IMR-90 (cell line): ENCODE results near the gene RAB43. TPM values are rescaled to one million over a fixed set of nuclear protein-coding genes. Genes with fewer than 3 reads are reported as not detected.

Experiments
- ATAC-seq: fragments of 200-7000 bp; cut with Tn5 transposase; 2 replicates; pipeline ENCODE4 v1.9.1; 2020; ENCODE audit warnings: low read depth, mild to moderate bottlenecking, moderate library complexity
- BruUV-seq: library from RNA; stranded (reverse); fragments of 400-500 nt; replicated peaks from 2 replicates; lab custom pipeline; 2021; lab: Mats Ljungman, UMichigan
- CTCF ChIA-PET: fragments of 300-600 bp; formaldehyde crosslinking; extraction: SDS; loops from one replicate; lab custom pipeline; 2021; ENCODE audit warnings: antibody characterized with exemption; lab: Yijun Ruan, JAX
- POLR2A ChIA-PET: fragments of 300-600 bp; sonication (Branson Sonifier 250); formaldehyde crosslinking; loops from one replicate; lab custom pipeline; 2022; ENCODE audit warnings: antibody characterized with exemption; ENCODE audit not compliant: unreplicated experiment; lab: Charles Lee
- DNase-seq: peaks from one replicate; pipeline ENCODE4 v3.0.0; 2013
- H2AFZ ChIP-seq: replicated peaks from 2 replicates; pipeline ENCODE3; 2013; ENCODE audit warnings: low read length, mild to moderate bottlenecking; ENCODE audit not compliant: poor library complexity
- H2AK5ac ChIP-seq: 2 replicates; pipeline ENCODE4 v1.6.1; 2013; ENCODE audit warnings: low read depth, low read length, inconsistent platforms
- H2AK9ac ChIP-seq: replicated peaks from 2 replicates; pipeline ENCODE3; 2013; ENCODE audit warnings: mild to moderate bottlenecking, low read depth, low read length, moderate library complexity; ENCODE audit not compliant: poor library complexity
- H2BK120ac ChIP-seq: 2 replicates; pipeline ENCODE4 v1.6.1; 2013; ENCODE audit warnings: low read depth, low read length, inconsistent platforms
- H2BK15ac ChIP-seq: 3 replicates; pipeline ENCODE4 v1.6.1; 2013; ENCODE audit warnings: low read depth, low read length, inconsistent platforms
- H2BK20ac ChIP-seq: 2 replicates; pipeline ENCODE4 v1.6.1; 2013; ENCODE audit warnings: low read depth, mild to moderate bottlenecking, inconsistent platforms, low read length, moderate library complexity
- H2BK5ac ChIP-seq: 2 replicates; pipeline ENCODE4 v1.6.1; 2013; ENCODE audit warnings: mild to moderate bottlenecking, low read depth, low read length, inconsistent platforms; ENCODE audit not compliant: poor library complexity, severe bottlenecking
- H3K14ac ChIP-seq: replicated peaks from 2 replicates; pipeline ENCODE4 v1.6.1; 2013; ENCODE audit warnings: low read depth, low read length, inconsistent platforms
- H3K18ac ChIP-seq: 2 replicates; pipeline ENCODE4 v1.6.1; 2013; ENCODE audit warnings: low read depth, low read length, control low read depth
- H3K23ac ChIP-seq: 2 replicates; pipeline ENCODE4 v1.6.1; 2013; ENCODE audit warnings: low read depth, low read length, inconsistent platforms
- H3K27ac ChIP-seq: 2 replicates; pipeline ENCODE4 v1.5.1; 2013; ENCODE audit warnings: mild to moderate bottlenecking, control low read depth, low read length; ENCODE audit not compliant: insufficient read depth
- H3K27me3 ChIP-seq: 2 replicates; pipeline ENCODE4 v1.6.1; 2013; ENCODE audit warnings: low read length; ENCODE audit not compliant: control insufficient read depth, insufficient read depth
- H3K36me3 ChIP-seq: 2 replicates; pipeline ENCODE4 v1.6.1; 2013; ENCODE audit warnings: low read length, mixed read lengths; ENCODE audit not compliant: control insufficient read depth, insufficient read depth
- H3K4ac ChIP-seq: 2 replicates; pipeline ENCODE4 v1.6.1; 2013; ENCODE audit warnings: low read depth, low read length, inconsistent platforms
- H3K4me1 ChIP-seq: 2 replicates; pipeline ENCODE4 v1.6.1; 2013; ENCODE audit warnings: low read length, mixed read lengths; ENCODE audit not compliant: control insufficient read depth, insufficient read depth
- H3K4me2 ChIP-seq: 2 replicates; pipeline ENCODE4 v1.6.1; 2013; ENCODE audit warnings: low read depth, mild to moderate bottlenecking, control low read depth, low read length, moderate library complexity
- H3K4me3 ChIP-seq: 2 replicates; pipeline ENCODE4 v1.5.1; 2013; ENCODE audit warnings: low read depth, mild to moderate bottlenecking, control low read depth, low read length, moderate library complexity; ENCODE audit not compliant: insufficient read depth
- H3K56ac ChIP-seq: 2 replicates; pipeline ENCODE4 v1.6.1; 2013; ENCODE audit warnings: low read length, inconsistent platforms; ENCODE audit not compliant: insufficient read depth; ENCODE audit errors: extremely low read depth
- H3K79me1 ChIP-seq, 2 experiments: 2 replicates each; pipeline ENCODE4 v1.6.1; 2013; ENCODE audit warnings: low read length in 2 of 2, inconsistent platforms in 1 of 2, low read depth in 1 of 2
- H3K9ac ChIP-seq: 2 replicates; pipeline ENCODE4 v1.6.1; 2013; ENCODE audit warnings: low read depth, low read length, control low read depth
- H3K9me1 ChIP-seq: 2 replicates; pipeline ENCODE4 v1.6.1; 2013; ENCODE audit warnings: low read length, inconsistent platforms; ENCODE audit not compliant: insufficient read depth
- H3K9me3 ChIP-seq: 2 replicates; pipeline ENCODE4 v1.6.1; 2013; ENCODE audit warnings: low read length; ENCODE audit not compliant: control insufficient read depth, insufficient read depth
- H4K20me1 ChIP-seq: 2 replicates; pipeline ENCODE4 v1.6.1; 2013; ENCODE audit warnings: low read length, inconsistent platforms; ENCODE audit not compliant: insufficient read depth
- H4K5ac ChIP-seq: 2 replicates; pipeline ENCODE4 v1.6.1; 2013; ENCODE audit warnings: mild to moderate bottlenecking, low read depth, low read length, control low read depth
- H4K8ac ChIP-seq, 2 experiments: 2 replicates each; pipeline ENCODE4 v1.6.1; 2013; ENCODE audit warnings: low read depth in 2 of 2, low read length in 2 of 2, control low read depth in 1 of 2, inconsistent platforms in 1 of 2
- H4K91ac ChIP-seq: 2 replicates; pipeline ENCODE4 v1.6.1; 2013; ENCODE audit warnings: low read depth, low read length, inconsistent platforms; ENCODE audit not compliant: insufficient read depth
- BHLHE40 ChIP-seq: fragments of 150-350 bp; IDR thresholded peaks from 2 replicates; pipeline ENCODE4 v1.6.1; 2016; ENCODE audit warnings: mild to moderate bottlenecking, low read depth, low read length
- CEBPB ChIP-seq: IDR thresholded peaks from 2 replicates; pipeline ENCODE4 v1.6.1; 2012; ENCODE audit warnings: low read depth, low read length, improper control_type of control experiment
- CHD1 ChIP-seq: IDR thresholded peaks from 2 replicates; pipeline ENCODE4 v1.6.1; 2012; ENCODE audit warnings: low read depth, low read length, improper control_type of control experiment
- FOS ChIP-seq: fragments of 150-350 bp; IDR thresholded peaks from 2 replicates; pipeline ENCODE4 v1.6.1; 2016; ENCODE audit warnings: low read depth, low read length
- MAFK ChIP-seq: IDR thresholded peaks from 2 replicates; pipeline ENCODE4 v1.6.1; 2012; ENCODE audit warnings: low read depth, low read length, improper control_type of control experiment
- MAZ ChIP-seq: IDR thresholded peaks from 2 replicates; pipeline ENCODE4 v1.6.1; 2012; ENCODE audit warnings: low read depth, mild to moderate bottlenecking, low read length, improper control_type of control experiment, moderate library complexity, borderline replicate concordance
- MXI1 ChIP-seq: IDR thresholded peaks from 2 replicates; pipeline ENCODE4 v1.6.1; 2012; ENCODE audit warnings: low read depth, mild to moderate bottlenecking, low read length, moderate library complexity, borderline replicate concordance
- NFE2L2 ChIP-seq: fragments of 150-350 bp; IDR thresholded peaks from 2 replicates; pipeline ENCODE4 v1.6.1; 2016; ENCODE audit warnings: low read depth, mild to moderate bottlenecking, low read length
- POLR2A ChIP-seq: IDR thresholded peaks from 2 replicates; pipeline ENCODE4 v1.6.1; 2012; ENCODE audit warnings: mild to moderate bottlenecking, low read depth, low read length
- RAD21 ChIP-seq: IDR thresholded peaks from 2 replicates; pipeline ENCODE4 v1.6.1; 2012; ENCODE audit warnings: low read length, improper control_type of control experiment
- RCOR1 ChIP-seq: IDR thresholded peaks from 2 replicates; pipeline ENCODE4 v1.6.1; 2012; ENCODE audit warnings: mild to moderate bottlenecking, low read length, improper control_type of control experiment; ENCODE audit not compliant: insufficient replicate concordance
- RFX5 ChIP-seq: IDR thresholded peaks from 2 replicates; pipeline ENCODE4 v1.8.0; 2012; ENCODE audit warnings: low read depth, mild to moderate bottlenecking, low read length, moderate library complexity
- SMC3 ChIP-seq: fragments of 150-350 bp; IDR thresholded peaks from 2 replicates; pipeline ENCODE4 v1.6.1; 2016; ENCODE audit warnings: low read depth, mild to moderate bottlenecking, antibody characterized with exemption, low read length, moderate library complexity
- USF2 ChIP-seq: fragments of 150-350 bp; IDR thresholded peaks from 2 replicates; pipeline ENCODE4 v1.6.1; 2017; ENCODE audit warnings: mild to moderate bottlenecking, antibody characterized with exemption, low read length, low read depth
- WGBS, 2 experiments: methylation state at CpG; one replicate each; pipeline versions ENCODE4 v1.1.5 to v1.1.7; 2013; ENCODE audit warnings: missing lambda C conversion rate in 2 of 2; ENCODE audit not compliant: insufficient read length in 1 of 2; ENCODE audit errors: extremely low coverage in 2 of 2; 5-methylcytosine and 5-hydroxymethylcytosine counted together
- dilution Hi-C: fragments of 300-500 bp; cut with HindIII; formaldehyde crosslinking; loops from one replicate; pipeline ENCODE4 v1.14.3; 2018; ENCODE audit warnings: low sequenced_read_pairs; ENCODE audit not compliant: unreplicated experiment
- in situ Hi-C: fragments of 300-500 bp; cut with MboI; formaldehyde crosslinking; loops from 3 replicates; pipeline ENCODE4 v1.14.3; 2019; ENCODE audit warnings: low sequenced_read_pairs, inconsistent platforms, mixed read lengths
- intact Hi-C: fragments of 100-400 bp; cut with micrococcal nuclease; formaldehyde crosslinking; loops from 2 replicates; pipeline ENCODE4 v1.10.0; 2022
- polyA plus RNA-seq, 3 experiments: library from polyadenylated mRNA; depleted of rRNA; stranded (reverse); fragments of >200 nt; gene quantifications; 2 replicates each; pipeline ENCODE4 v1.2.3, GENCODE V29; 2012; ENCODE audit warnings: low replicate concordance in 1 of 3
- total RNA-seq: library from RNA; depleted of rRNA; stranded (reverse); fragments of >200 nt; gene quantifications from 2 replicates; pipeline ENCODE4 v1.2.3, GENCODE V29; 2012
- TF ChIP-seq, protein P1 (sequence below): conservative IDR thresholded peaks from 2 replicates; pipeline ENCODE4 v1.5.1; 2012; ENCODE audit warnings: mild to moderate bottlenecking, low read depth, low read length, improper control_type of control experiment
- TF ChIP-seq, protein P2 (sequence below): fragments of 150-350 bp; IDR thresholded peaks from 2 replicates; pipeline ENCODE4 v1.6.1; 2016; ENCODE audit warnings: low read depth, mild to moderate bottlenecking, low read length, moderate library complexity, borderline replicate concordance

The RAB43 gene
- total and polyA plus RNA-seq, 2 of the 4 experiments (the other 2 are of a cell fraction): 9.9 to 14.0 TPM

GRCh38 chr3:129114455-129114854 lies 7.1 kb downstream of the RAB43 start:
- Histone ChIP-seq H3K4me1 (peaks cover 7% of the 10 kb centered on the region), H2AFZ (no peak overlapping the region), H2AK9ac (no peak overlapping the region), H3K18ac (no peak overlapping the region), H3K4ac (no peak overlapping the region), H2BK15ac (no peak overlapping the region), H3K27me3 (no peaks in the 10 kb centered on the region), H3K79me1 (peaks cover 46 to 82% of the 10 kb centered on the region in 2 experiments), H3K4me2 (no peak overlapping the region), H2BK5ac (no peak overlapping the region), H3K56ac (no peak overlapping the region), H3K14ac (no peak overlapping the region), H3K9ac (no peak overlapping the region), H3K4me3 (no peak overlapping the region), H3K9me3 (no peaks in the 10 kb centered on the region), H4K91ac (no peak overlapping the region), H4K8ac (no peak overlapping the region), H3K9me1 (peaks cover 14% of the 10 kb centered on the region), H3K23ac (no peak overlapping the region), H3K27ac (no peak overlapping the region), H2AK5ac (no peak overlapping the region), H2BK20ac (no peak overlapping the region), H2BK120ac (no peak overlapping the region), H4K20me1 (peaks cover 73% of the 10 kb centered on the region), H3K36me3 (peaks cover 15% of the 10 kb centered on the region), H4K5ac (no peak overlapping the region)
- ChIA-PET POLR2A (no interaction called here), CTCF (no interaction called here)
- WGBS, 2 experiments: 89% methylated on average over 1 of the region's 6 CpGs; no CpG with 5 or more reads in 1 of the 2 experiments
- in situ Hi-C loops (no loop called here), dilution Hi-C loops (no loop called here), intact Hi-C loops (loop anchor here (10.0 kb wide), 1 partner anchor 60 kb away; no protein-coding TSS in a partner anchor)
- ATAC-seq (no peak), DNase-seq (no peak)
- TF ChIP-seq MAZ: no peak
- TF ChIP-seq NFE2L2: no peak
- TF ChIP-seq, protein P1, sequence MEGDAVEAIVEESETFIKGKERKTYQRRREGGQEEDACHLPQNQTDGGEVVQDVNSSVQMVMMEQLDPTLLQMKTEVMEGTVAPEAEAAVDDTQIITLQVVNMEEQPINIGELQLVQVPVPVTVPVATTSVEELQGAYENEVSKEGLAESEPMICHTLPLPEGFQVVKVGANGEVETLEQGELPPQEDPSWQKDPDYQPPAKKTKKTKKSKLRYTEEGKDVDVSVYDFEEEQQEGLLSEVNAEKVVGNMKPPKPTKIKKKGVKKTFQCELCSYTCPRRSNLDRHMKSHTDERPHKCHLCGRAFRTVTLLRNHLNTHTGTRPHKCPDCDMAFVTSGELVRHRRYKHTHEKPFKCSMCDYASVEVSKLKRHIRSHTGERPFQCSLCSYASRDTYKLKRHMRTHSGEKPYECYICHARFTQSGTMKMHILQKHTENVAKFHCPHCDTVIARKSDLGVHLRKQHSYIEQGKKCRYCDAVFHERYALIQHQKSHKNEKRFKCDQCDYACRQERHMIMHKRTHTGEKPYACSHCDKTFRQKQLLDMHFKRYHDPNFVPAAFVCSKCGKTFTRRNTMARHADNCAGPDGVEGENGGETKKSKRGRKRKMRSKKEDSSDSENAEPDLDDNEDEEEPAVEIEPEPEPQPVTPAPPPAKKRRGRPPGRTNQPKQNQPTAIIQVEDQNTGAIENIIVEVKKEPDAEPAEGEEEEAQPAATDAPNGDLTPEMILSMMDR: no peak
- no peak for TF ChIP-seq BHLHE40
- TF ChIP-seq RFX5: no peak
- TF ChIP-seq, protein P2, sequence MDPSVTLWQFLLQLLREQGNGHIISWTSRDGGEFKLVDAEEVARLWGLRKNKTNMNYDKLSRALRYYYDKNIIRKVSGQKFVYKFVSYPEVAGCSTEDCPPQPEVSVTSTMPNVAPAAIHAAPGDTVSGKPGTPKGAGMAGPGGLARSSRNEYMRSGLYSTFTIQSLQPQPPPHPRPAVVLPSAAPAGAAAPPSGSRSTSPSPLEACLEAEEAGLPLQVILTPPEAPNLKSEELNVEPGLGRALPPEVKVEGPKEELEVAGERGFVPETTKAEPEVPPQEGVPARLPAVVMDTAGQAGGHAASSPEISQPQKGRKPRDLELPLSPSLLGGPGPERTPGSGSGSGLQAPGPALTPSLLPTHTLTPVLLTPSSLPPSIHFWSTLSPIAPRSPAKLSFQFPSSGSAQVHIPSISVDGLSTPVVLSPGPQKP: no peak
- no peak for TF ChIP-seq MAFK
- TF ChIP-seq CEBPB: no peak
- no peak for TF ChIP-seq CHD1
- TF ChIP-seq SMC3: no peak
- no peak for TF ChIP-seq FOS
- TF ChIP-seq MXI1: no peak
- TF ChIP-seq POLR2A: no peak
- TF ChIP-seq RAD21: no peak
- no peak for TF ChIP-seq USF2
- no peak for TF ChIP-seq RCOR1
- no TSS peak for BruUV-seq
